Transverse colon (tissue), 4 donors: ENCODE results near the gene RAD9B. TPM values are rescaled to one million over a fixed set of nuclear protein-coding genes. Genes with fewer than 3 reads are reported as not detected.
"Not testable (repeated sequence)": the region's sequence is repeated elsewhere in the genome, so short reads cannot be mapped to it uniquely, and the experiment has no call there.

Source experiments
- DNase-seq: peaks from one replicate; pipeline ENCODE4 v3.0.0-alpha.2; 2019
- H3K27ac ChIP-seq, 4 donors: fragments of 200-600 bp; sonication (generic); 2 replicates each; pipeline ENCODE4 v1.5.1; 2016 to 2018; ENCODE audit warnings: inconsistent platforms in 4 of 4
- H3K27me3 ChIP-seq: fragments of 200-600 bp; sonication (generic); 2 replicates; pipeline ENCODE4 v1.5.1; 2017; ENCODE audit warnings: inconsistent platforms
- H3K36me3 ChIP-seq, 4 donors: fragments of 200-600 bp; sonication (generic); 2 replicates each; pipeline ENCODE4 v1.5.1; 2017 to 2019; ENCODE audit warnings: inconsistent platforms in 4 of 4
- H3K4me1 ChIP-seq, 4 donors: fragments of 200-600 bp; sonication (generic); 2 replicates each; pipeline ENCODE4 v1.5.1; 2017 to 2020; ENCODE audit warnings: inconsistent platforms in 4 of 4
- H3K4me3 ChIP-seq, 4 donors: fragments of 200-600 bp; sonication (generic); 1 replicate in 1 of 4; 2 replicates in 3 of 4; pipeline versions ENCODE4 v1.5.1 to v1.6.1; 2017 to 2019; ENCODE audit warnings: inconsistent platforms in 4 of 4
- H3K9me3 ChIP-seq, 2 donors: fragments of 200-600 bp; sonication (generic); 2 replicates each; pipeline ENCODE4 v1.5.1; 2017 to 2019; ENCODE audit warnings: inconsistent platforms in 2 of 2
- EP300 ChIP-seq: sonication (generic); formaldehyde crosslinking; IDR thresholded peaks from one replicate; pipeline ENCODE4 v1.6.1; 2017; ENCODE audit warnings: antibody characterized with exemption, low read depth
- POLR2A ChIP-seq: fragments of 450-650 bp; IDR thresholded peaks from one replicate; pipeline ENCODE4 v1.6.1; 2016; ENCODE audit warnings: antibody characterized with exemption, mild to moderate bottlenecking, moderate library complexity
- POLR2AphosphoS5 ChIP-seq, 3 donors: sonication (generic); formaldehyde crosslinking; IDR thresholded peaks; one replicate each; pipeline ENCODE4 v1.6.1; 2016; ENCODE audit warnings: antibody characterized with exemption in 3 of 3
- WGBS, 2 donors: methylation state at CpG; one replicate each; pipeline ENCODE4 v1.1.5; 2018; ENCODE audit warnings: low coverage in 1 of 2; 5-methylcytosine and 5-hydroxymethylcytosine counted together
- in situ Hi-C, 4 donors: fragments of 200-750 bp; cut with MboI; loops; one replicate each; pipeline versions ENCODE4 v1.15.0 to v1.15.1; 2017; ENCODE audit warnings: low sequenced_read_pairs in 3 of 4, low pct_ligation_motif_present in 1 of 4, low pct_unique_long_range_greater_than_20kb in 1 of 4
- intact Hi-C: fragments of 100-400 bp; cut with DNase I; formaldehyde crosslinking; loops from one replicate; pipeline ENCODE4 v1.15.1; 2023; ENCODE audit warnings: low total_unique reads
- total RNA-seq, 4 donors: library from RNA; depleted of rRNA; stranded (reverse); fragments of >200 nt; gene quantifications; one replicate each; pipeline ENCODE4 v1.1.0, GENCODE V29; 2016
- TF ChIP-seq, protein P1 (sequence below), 5 experiments: fragments of 200-600 bp in 3 of 5; fragments of 450-650 bp in 2 of 5; sonication (generic) in 3 of 5; IDR thresholded peaks; 1 replicate in 2 of 5; 2 replicates in 3 of 5; pipeline ENCODE4 v1.5.1; 2016 to 2017; ENCODE audit warnings: antibody characterized with exemption in 5 of 5, inconsistent platforms in 3 of 5, mild to moderate bottlenecking in 2 of 5, moderate library complexity in 1 of 5

The RAD9B gene
- total RNA-seq: under 1 TPM in 2 of 4 donors, not detected in 2; 0.27 to 0.32 TPM

- in situ Hi-C loops: loop anchor here in 2 of 4 donors (10.0 to 25.0 kb wide), 2 partner anchors 47 to 210 kb away; partner anchors contain the start of gene ARPC3 (in 1 of the 2)
- intact Hi-C loops: no loop called here
- 8 to 60% methylated on average over 4 to 61 of the region's 61 CpGs for WGBS, 2 donors
- Histone ChIP-seq H3K27ac (peak within 1 kb of the TSS; percentile 90 to 98 (median 93)), H3K9me3 (no peaks in the 10 kb centered on the region), H3K27me3 (no peaks in the 10 kb centered on the region), H3K4me1 (peaks cover 18 to 33% (median 25%) of the 10 kb centered on the region in 4 donors), H3K36me3 (no peaks in the 10 kb centered on the region), H3K4me3 (peak within 1 kb of the TSS; percentile 57 to 89 (median 83))
- DNase-seq: peak; percentile 99
- peak; percentile 97 to 98 (median 98) for TF ChIP-seq POLR2AphosphoS5 (IDR thresholded peaks at IDR 0.05)
- TF ChIP-seq POLR2A: peak; percentile 97
- TF ChIP-seq, protein P1, sequence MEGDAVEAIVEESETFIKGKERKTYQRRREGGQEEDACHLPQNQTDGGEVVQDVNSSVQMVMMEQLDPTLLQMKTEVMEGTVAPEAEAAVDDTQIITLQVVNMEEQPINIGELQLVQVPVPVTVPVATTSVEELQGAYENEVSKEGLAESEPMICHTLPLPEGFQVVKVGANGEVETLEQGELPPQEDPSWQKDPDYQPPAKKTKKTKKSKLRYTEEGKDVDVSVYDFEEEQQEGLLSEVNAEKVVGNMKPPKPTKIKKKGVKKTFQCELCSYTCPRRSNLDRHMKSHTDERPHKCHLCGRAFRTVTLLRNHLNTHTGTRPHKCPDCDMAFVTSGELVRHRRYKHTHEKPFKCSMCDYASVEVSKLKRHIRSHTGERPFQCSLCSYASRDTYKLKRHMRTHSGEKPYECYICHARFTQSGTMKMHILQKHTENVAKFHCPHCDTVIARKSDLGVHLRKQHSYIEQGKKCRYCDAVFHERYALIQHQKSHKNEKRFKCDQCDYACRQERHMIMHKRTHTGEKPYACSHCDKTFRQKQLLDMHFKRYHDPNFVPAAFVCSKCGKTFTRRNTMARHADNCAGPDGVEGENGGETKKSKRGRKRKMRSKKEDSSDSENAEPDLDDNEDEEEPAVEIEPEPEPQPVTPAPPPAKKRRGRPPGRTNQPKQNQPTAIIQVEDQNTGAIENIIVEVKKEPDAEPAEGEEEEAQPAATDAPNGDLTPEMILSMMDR (IDR thresholded peaks at IDR 0.05): peak in 1 of 5 experiments; percentile 11
- no peak for TF ChIP-seq EP300
Measured at GRCh38 chr12:110501752-110502738, at the start of gene RAD9B, which contains the start of gene VPS29. Gene RAD9B, plus strand, starts transcription at chr12:110502331. Its CDS starts 7 bp downstream, at chr12:110502338. Gene VPS29, minus strand, starts transcription at chr12:110502111. Its CDS starts 60 bp downstream, at chr12:110502051.

- intact Hi-C loops (loop anchor here (5.0 kb wide), 1 partner anchor 149 kb away; no protein-coding TSS in a partner anchor), in situ Hi-C loops (loop anchor here in 2 of 4 donors (10.0 to 25.0 kb wide), 4 partner anchors 51 to 384 kb away; partner anchors contain the start of genes CCDC63 (in 2 of the 2), PPP1CC (in 1 of the 2), RAD9B (in 1 of the 2) and VPS29 (in 1 of the 2))
- Histone ChIP-seq H3K36me3 (peaks cover 0 to 7% (median 2%) of the 10 kb centered on the region in 4 donors), H3K27ac (no peak overlapping the region), H3K27me3 (no peaks in the 10 kb centered on the region), H3K9me3 (no peaks in the 10 kb centered on the region), H3K4me1 (peaks cover 0 to 10% (median 8%) of the 10 kb centered on the region in 4 donors), H3K4me3 (no peak overlapping the region)
- DNase-seq: no peak
- 87 to 92% methylated on average over 4 of the region's 4 CpGs for WGBS, 2 donors
- TF ChIP-seq, protein P1 (IDR thresholded peaks at IDR 0.05): no peak
- TF ChIP-seq POLR2A (no peak), POLR2AphosphoS5 (IDR thresholded peaks at IDR 0.05) (no peak), EP300 (no peak)
Measured at GRCh38 chr12:110453569-110454296, 48.4 kb upstream of the RAD9B start.

DNA sequence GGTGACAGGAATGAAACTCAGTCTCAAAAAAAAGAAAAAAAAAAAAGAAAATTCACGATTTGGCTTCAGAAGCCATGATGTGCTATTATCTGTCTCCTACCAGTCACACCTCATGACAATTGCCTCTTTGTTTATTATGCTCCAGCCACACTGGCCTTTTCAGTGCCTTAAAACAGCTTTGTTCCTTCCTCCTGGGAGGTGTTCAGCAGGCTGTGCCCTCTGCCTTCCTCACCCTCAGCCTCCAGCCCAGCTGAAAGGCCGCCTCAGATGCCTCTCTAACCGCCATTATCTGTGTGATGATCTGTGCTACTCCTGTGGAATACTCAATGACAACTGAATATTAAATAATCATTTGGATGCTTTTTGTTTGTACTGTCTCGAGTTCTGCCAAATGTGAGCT, 43.4 kb upstream of the RAD9B start:
- Histone ChIP-seq H3K9me3 (no peaks in the 10 kb centered on the region), H3K27ac (no peak overlapping the region), H3K4me1 (no peaks in the 10 kb centered on the region), H3K36me3 (peaks cover 0 to 8% (median 2%) of the 10 kb centered on the region in 4 donors), H3K4me3 (no peak overlapping the region), H3K27me3 (no peaks in the 10 kb centered on the region)
- TF ChIP-seq, protein P1 (IDR thresholded peaks at IDR 0.05): no peak
- TF ChIP-seq POLR2AphosphoS5 (IDR thresholded peaks at IDR 0.05) (no peak), POLR2A (no peak), EP300 (no peak)
- intact Hi-C loops: no loop called here
- WGBS, 2 donors: 86 to 93% methylated on average over 3 to 4 of the region's 4 CpGs
- in situ Hi-C loops: loop anchor here in 2 of 4 donors (10.0 to 25.0 kb wide), 4 partner anchors 46 to 379 kb away; partner anchors contain the start of genes CCDC63 (in 2 of the 2), PPP1CC (in 1 of the 2), RAD9B (in 1 of the 2) and VPS29 (in 1 of the 2)
- DNase-seq: no peak

- intact Hi-C loops, H3K36me3 ChIP-seq, H3K27ac ChIP-seq, DNase-seq, H3K4me1 ChIP-seq, H3K9me3 ChIP-seq, H3K4me3 ChIP-seq, H3K27me3 ChIP-seq: not testable (repeated sequence)
- in situ Hi-C loops: loop anchor here in 2 of 4 donors (25.0 kb wide), 2 partner anchors 276 to 376 kb away; partner anchors contain the start of genes CCDC63 (in 2 of the 2) and PPP1CC (in 1 of the 2)
- whole genome bisulfite sequencing, 2 donors: 85 to 88% methylated on average over 5 of the region's 5 CpGs
Measured at GRCh38 chr12:110461189-110461588, 40.9 kb upstream of the RAD9B start.
